ENCODE measurements around the gene LRMDA. TPM values are rescaled to one million over a fixed set of nuclear protein-coding genes. Genes with fewer than 3 reads are reported as not detected.
A peak's percentile ranks its signal among the peaks of the same experiment; 100 is the strongest.

Gene LRMDA
- total RNA-seq, 6 donors from 2014 or later, result 12.8 to 185 (median 18.1) TPM

DNA sequence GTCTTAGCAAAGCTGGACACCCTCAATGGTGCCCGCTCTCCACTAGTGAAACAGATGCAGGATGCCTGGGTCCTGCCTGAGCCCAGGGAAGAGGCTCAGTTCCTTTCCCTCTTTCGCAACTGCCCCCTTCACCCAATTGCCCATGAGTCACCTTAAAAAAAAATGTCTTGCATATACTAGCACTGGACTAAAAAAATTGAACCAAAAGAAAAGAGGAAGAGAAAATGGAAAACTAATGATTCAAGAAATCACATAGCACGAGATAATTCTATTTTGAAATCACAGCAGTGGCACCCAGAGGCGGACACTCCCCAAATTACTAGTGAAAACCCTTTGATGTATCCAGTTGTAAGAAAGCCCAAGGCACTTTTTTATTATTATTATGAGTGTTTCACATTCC, 972.5 kb downstream of the LRMDA start:
- DNase-seq (peak in 1 of 2 donors; percentile 37), ATAC-seq (ENCODE audit: low FRiP score in 2 of 2) (peak in 1 of 2 donors; percentile 82)
- Histone ChIP-seq H3K27ac (peak overlapping the region in 1 of 4 donors; percentile 35), H3K4me3 (no peak overlapping the region), H3K36me3 (no peaks in the 10 kb centered on the region), H3K9me3 (no peaks in the 10 kb centered on the region), H3K27me3 (no peaks in the 10 kb centered on the region), H3K4me1 (peaks cover 0 to 4% (median 0%) of the 10 kb centered on the region in 4 donors)
- TF ChIP-seq POLR2AphosphoS5 (IDR thresholded peaks at IDR 0.05), result no peak
- TF ChIP-seq, protein P1, sequence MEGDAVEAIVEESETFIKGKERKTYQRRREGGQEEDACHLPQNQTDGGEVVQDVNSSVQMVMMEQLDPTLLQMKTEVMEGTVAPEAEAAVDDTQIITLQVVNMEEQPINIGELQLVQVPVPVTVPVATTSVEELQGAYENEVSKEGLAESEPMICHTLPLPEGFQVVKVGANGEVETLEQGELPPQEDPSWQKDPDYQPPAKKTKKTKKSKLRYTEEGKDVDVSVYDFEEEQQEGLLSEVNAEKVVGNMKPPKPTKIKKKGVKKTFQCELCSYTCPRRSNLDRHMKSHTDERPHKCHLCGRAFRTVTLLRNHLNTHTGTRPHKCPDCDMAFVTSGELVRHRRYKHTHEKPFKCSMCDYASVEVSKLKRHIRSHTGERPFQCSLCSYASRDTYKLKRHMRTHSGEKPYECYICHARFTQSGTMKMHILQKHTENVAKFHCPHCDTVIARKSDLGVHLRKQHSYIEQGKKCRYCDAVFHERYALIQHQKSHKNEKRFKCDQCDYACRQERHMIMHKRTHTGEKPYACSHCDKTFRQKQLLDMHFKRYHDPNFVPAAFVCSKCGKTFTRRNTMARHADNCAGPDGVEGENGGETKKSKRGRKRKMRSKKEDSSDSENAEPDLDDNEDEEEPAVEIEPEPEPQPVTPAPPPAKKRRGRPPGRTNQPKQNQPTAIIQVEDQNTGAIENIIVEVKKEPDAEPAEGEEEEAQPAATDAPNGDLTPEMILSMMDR (IDR thresholded peaks at IDR 0.05), result no peak
- no peak for TF ChIP-seq EP300 (IDR thresholded peaks at IDR 0.05)
- TF ChIP-seq POLR2A (IDR thresholded peaks at IDR 0.05), result no peak
- 63 to 82% methylated on average over 4 of the region's 4 CpGs for WGBS, 2 donors

DNA sequence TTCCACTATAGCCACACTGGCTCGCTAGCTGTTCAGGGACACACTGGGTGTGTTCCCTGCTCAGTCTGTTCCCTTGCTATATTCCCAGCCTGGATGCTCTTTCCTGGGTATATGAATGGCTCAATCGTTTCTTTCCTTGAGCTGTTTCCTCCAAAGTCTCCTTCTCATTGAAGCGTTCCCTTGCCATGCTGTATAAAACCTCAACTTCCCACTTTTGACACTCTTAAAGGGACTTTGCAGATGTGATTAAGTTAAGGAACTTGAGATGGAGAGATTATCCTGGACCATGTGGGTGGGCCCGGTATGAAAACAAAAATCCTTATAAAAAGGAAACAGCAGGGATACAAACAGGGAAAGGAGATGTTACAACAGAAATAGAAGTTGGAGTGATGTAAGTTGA, 973.1 kb downstream of the LRMDA start:
- peaks cover 0 to 4% (median 0%) of the 10 kb centered on the region in 4 donors for H3K4me1 ChIP-seq
- peak overlapping the region in 1 of 4 donors; percentile 35 for H3K27ac ChIP-seq
- H3K36me3 ChIP-seq, result no peaks in the 10 kb centered on the region
- no peak overlapping the region for H3K4me3 ChIP-seq
- no peaks in the 10 kb centered on the region for H3K9me3 ChIP-seq
- TF ChIP-seq, protein P1 (IDR thresholded peaks at IDR 0.05), result no peak
- TF ChIP-seq POLR2A (IDR thresholded peaks at IDR 0.05), result no peak
- peak in 1 of 2 donors; percentile 40 for ATAC-seq (ENCODE audit: low FRiP score in 2 of 2)
- no peaks in the 10 kb centered on the region for H3K27me3 ChIP-seq
- DNase-seq, result no peak
- 79 to 86% methylated on average over 4 of the region's 4 CpGs for WGBS, 2 donors

DNA sequence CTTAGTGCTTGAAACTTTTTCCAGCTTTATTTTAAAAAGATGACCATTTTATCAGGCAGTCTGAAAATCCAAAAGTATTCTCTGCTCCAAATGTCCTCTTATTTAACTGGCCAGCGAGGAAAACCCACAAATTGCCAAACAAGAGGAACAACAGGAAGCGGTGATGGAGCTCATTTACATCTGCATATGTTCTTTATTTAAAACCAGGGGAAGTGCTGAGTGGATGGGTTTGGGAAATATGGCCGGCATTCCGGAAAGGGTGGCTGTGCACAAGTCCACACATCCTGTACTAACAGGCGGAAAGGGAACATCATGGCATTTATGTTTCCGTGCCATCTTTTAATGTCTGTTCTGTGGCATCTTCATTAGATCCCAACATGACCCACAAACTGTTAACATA, 974.5 kb downstream of the LRMDA start:
- no peaks in the 10 kb centered on the region for H3K36me3 ChIP-seq
- ATAC-seq (ENCODE audit: low FRiP score in 2 of 2), result no peak
- TF ChIP-seq, protein P1 (IDR thresholded peaks at IDR 0.05), result no peak
- TF ChIP-seq POLR2A (IDR thresholded peaks at IDR 0.05) (no peak), EP300 (IDR thresholded peaks at IDR 0.05) (no peak), POLR2AphosphoS5 (IDR thresholded peaks at IDR 0.05) (no peak)
- H3K27ac ChIP-seq, result no peak overlapping the region
- 77 to 83% methylated on average over 6 of the region's 6 CpGs for WGBS, 2 donors
- no peaks in the 10 kb centered on the region for H3K27me3 ChIP-seq
- H3K4me3 ChIP-seq, result no peak overlapping the region
- no peaks in the 10 kb centered on the region for H3K9me3 ChIP-seq
- peak in 1 of 2 donors; percentile 23 for DNase-seq
- H3K4me1 ChIP-seq, result peaks cover 0 to 4% (median 0%) of the 10 kb centered on the region in 4 donors

DNA sequence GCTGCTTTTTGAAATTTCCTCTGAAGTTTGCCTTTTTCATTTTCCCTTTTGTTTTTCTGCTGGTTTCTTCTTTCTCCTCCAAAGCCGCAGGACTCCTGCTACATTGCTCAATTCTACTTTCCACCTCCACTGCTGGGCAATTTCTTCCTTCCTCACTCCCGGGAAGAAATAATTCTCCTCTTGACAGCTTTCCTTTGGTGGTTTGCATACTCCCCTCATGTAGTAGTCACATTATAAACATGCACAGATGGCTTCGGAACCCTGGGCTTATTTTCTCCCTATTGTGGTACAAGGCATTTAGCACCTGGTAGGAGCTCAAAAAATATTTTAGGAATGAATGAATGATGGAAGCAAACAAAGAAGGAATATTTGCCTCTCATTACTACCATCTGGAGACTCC, 977.2 kb downstream of the LRMDA start:
- WGBS, 2 donors, result 72 to 86% methylated on average over 3 of the region's 3 CpGs
- no peaks in the 10 kb centered on the region for H3K36me3 ChIP-seq
- H3K4me1 ChIP-seq, result peaks cover 0 to 1% (median 0%) of the 10 kb centered on the region in 4 donors
- no peak overlapping the region for H3K4me3 ChIP-seq
- H3K27me3 ChIP-seq, result no peaks in the 10 kb centered on the region
- ATAC-seq (ENCODE audit: low FRiP score in 2 of 2), result no peak
- no peak for DNase-seq
- no peaks in the 10 kb centered on the region for H3K9me3 ChIP-seq
- TF ChIP-seq POLR2A (IDR thresholded peaks at IDR 0.05), result no peak
- no peak for TF ChIP-seq EP300 (IDR thresholded peaks at IDR 0.05)
- TF ChIP-seq, protein P1 (IDR thresholded peaks at IDR 0.05), result no peak
- no peak for TF ChIP-seq POLR2AphosphoS5 (IDR thresholded peaks at IDR 0.05)
- no peak overlapping the region for H3K27ac ChIP-seq

DNA sequence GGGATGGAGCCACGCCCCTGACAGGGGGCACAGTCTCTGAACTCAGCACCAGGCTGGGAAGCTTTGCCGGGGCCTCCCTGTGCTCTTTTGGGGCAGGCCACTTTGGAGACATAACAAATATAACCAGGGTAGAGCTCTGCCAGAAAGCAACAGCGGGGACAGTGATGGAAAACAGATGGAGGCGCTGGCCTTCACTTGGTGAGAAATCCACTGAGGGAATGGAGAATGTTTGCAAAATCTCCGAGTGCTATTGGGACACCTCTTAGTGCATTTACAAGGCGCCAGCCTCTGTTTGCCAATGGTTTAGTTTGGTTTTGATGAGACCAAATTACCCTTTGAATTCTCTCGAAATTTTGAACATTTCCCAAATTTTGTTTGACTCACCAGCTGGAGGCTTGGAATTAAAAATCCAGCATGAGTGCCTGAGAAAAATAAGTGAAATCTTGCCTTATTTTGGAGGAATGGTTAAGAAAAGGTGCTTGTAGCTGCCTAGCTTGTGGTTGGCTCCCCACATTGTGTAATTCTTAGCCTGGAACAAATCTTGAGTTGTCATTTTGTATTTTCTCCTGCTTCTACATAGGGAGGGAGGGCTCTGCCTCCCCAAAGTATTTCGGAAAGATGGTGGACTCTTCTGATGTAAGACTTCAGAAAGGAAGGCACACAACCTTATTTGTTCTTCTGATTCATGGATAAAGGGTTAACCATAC, 980.5 kb downstream of the LRMDA start:
- TF ChIP-seq POLR2AphosphoS5 (IDR thresholded peaks at IDR 0.05), result peak in 1 of 2 donors; percentile 51
- TF ChIP-seq, protein P1 (IDR thresholded peaks at IDR 0.05), result no peak
- peak overlapping the region in 1 of 4 donors; percentile 5 for H3K27ac ChIP-seq
- DNase-seq (no peak), ATAC-seq (ENCODE audit: low FRiP score in 2 of 2) (peak in 1 of 2 donors; percentile 65)
- no peaks in the 10 kb centered on the region for H3K4me1 ChIP-seq
- 83 to 86% methylated on average over 7 to 8 of the region's 8 CpGs for WGBS, 2 donors
- no peaks in the 10 kb centered on the region for H3K36me3 ChIP-seq
- H3K4me3 ChIP-seq, result no peak overlapping the region
- no peaks in the 10 kb centered on the region for H3K9me3 ChIP-seq
- H3K27me3 ChIP-seq, result no peaks in the 10 kb centered on the region
